CD14-positive monocyte (primary cell): ENCODE measurements around the gene GCDH. TPM values are rescaled to one million over a fixed set of nuclear protein-coding genes. Genes with fewer than 3 reads are reported as not detected.

Experiments
- DNase-seq, 3 donors: peaks; one replicate each; pipeline ENCODE4 v3.0.0-alpha.2; 2011 to 2022
- H2AFZ ChIP-seq: 2 replicates; pipeline ENCODE4 v1.6.0; 2012; ENCODE audit warnings: mild to moderate bottlenecking, low read depth, low read length, inconsistent platforms; ENCODE audit not compliant: insufficient read depth, poor library complexity, severe bottlenecking
- H3K27ac ChIP-seq, 2 donors: 1 replicate in 1 of 2; 2 replicates in 1 of 2; pipeline ENCODE4 v1.5.1; 2012 to 2013; ENCODE audit warnings: low read length in 2 of 2, control low read depth in 1 of 2, inconsistent platforms in 1 of 2, low read depth in 1 of 2, mild to moderate bottlenecking in 1 of 2
- H3K27me3 ChIP-seq, 2 donors: one replicate each; pipeline versions ENCODE4 v1.6.0 to v1.6.1; 2011 to 2013; ENCODE audit warnings: low read length in 2 of 2; ENCODE audit not compliant: control insufficient read depth in 2 of 2, insufficient read depth in 2 of 2
- H3K36me3 ChIP-seq, 2 donors: replicated peaks in 1 of 2; 1 replicate in 1 of 2; 2 replicates in 1 of 2; pipeline versions ENCODE4 v1.5.1 to v1.6.1; 2012 to 2013; ENCODE audit warnings: low read length in 2 of 2, control low read depth in 1 of 2, inconsistent platforms in 1 of 2, mild to moderate bottlenecking in 1 of 2; ENCODE audit not compliant: insufficient read depth in 2 of 2, control insufficient read depth in 1 of 2
- H3K4me1 ChIP-seq, 2 donors: 1 replicate in 1 of 2; 2 replicates in 1 of 2; pipeline versions ENCODE4 v1.5.1 to v1.6.1; 2012 to 2013; ENCODE audit warnings: low read length in 2 of 2, control low read depth in 1 of 2, inconsistent platforms in 1 of 2, mild to moderate bottlenecking in 1 of 2, moderate library complexity in 1 of 2; ENCODE audit not compliant: insufficient read depth in 2 of 2, control insufficient read depth in 1 of 2
- H3K4me2 ChIP-seq: replicated peaks from 2 replicates; pipeline ENCODE3; 2012; ENCODE audit warnings: low read length, moderate library complexity, mild to moderate bottlenecking; ENCODE audit not compliant: poor library complexity, severe bottlenecking; ENCODE audit errors: extremely low read depth
- H3K4me3 ChIP-seq, 3 experiments: fragments of 200-600 bp in 1 of 3; sonication (generic) in 1 of 3; replicated peaks in 1 of 3; 1 replicate in 2 of 3; 2 replicates in 1 of 3; pipeline ENCODE4 v1.5.1; 2011 to 2013; ENCODE audit warnings: low read length in 3 of 3, mild to moderate bottlenecking in 3 of 3, control low read depth in 2 of 3, low read depth in 2 of 3, inconsistent platforms in 1 of 3, moderate library complexity in 1 of 3
- H3K79me2 ChIP-seq: 2 replicates; pipeline ENCODE4 v1.6.0; 2012; ENCODE audit warnings: mild to moderate bottlenecking, control low read depth, inconsistent platforms, low read length, moderate library complexity; ENCODE audit not compliant: insufficient read depth
- H3K9ac ChIP-seq: 2 replicates; pipeline ENCODE4 v1.6.0; 2017; ENCODE audit warnings: low read length, mild to moderate bottlenecking; ENCODE audit not compliant: insufficient read depth, poor library complexity, severe bottlenecking
- H3K9me3 ChIP-seq, 2 donors: replicated peaks in 1 of 2; 1 replicate in 1 of 2; 2 replicates in 1 of 2; pipeline versions ENCODE4 v1.5.1 to v1.6.1; 2012 to 2013; ENCODE audit warnings: low read length in 2 of 2, control low read depth in 1 of 2; ENCODE audit not compliant: control insufficient read depth in 1 of 2, insufficient read depth in 1 of 2
- H4K20me1 ChIP-seq: 2 replicates; pipeline ENCODE4 v1.6.0; 2012; ENCODE audit warnings: mild to moderate bottlenecking, low read length, control low read depth, moderate library complexity; ENCODE audit not compliant: insufficient read depth
- H3K27ac Mint-ChIP-seq, 7 donors: one replicate each; pipeline ENCODE4 v1.8.0; 2020; ENCODE audit warnings: mild to moderate bottlenecking in 7 of 7, mixed read lengths in 7 of 7, moderate library complexity in 6 of 7, inconsistent platforms in 2 of 7
- H3K27me3 Mint-ChIP-seq, 3 donors: one replicate each; pipeline ENCODE4 v1.8.0; 2021 to 2022; ENCODE audit warnings: low read depth in 3 of 3, mild to moderate bottlenecking in 3 of 3, mixed read lengths in 3 of 3, moderate library complexity in 3 of 3, inconsistent platforms in 1 of 3
- H3K36me3 Mint-ChIP-seq, 2 donors: one replicate each; pipeline ENCODE4 v1.8.0; 2020; ENCODE audit warnings: mixed read lengths in 2 of 2, inconsistent platforms in 1 of 2, mild to moderate bottlenecking in 1 of 2
- H3K4me1 Mint-ChIP-seq: one replicate; pipeline ENCODE4 v1.8.0; 2020; ENCODE audit warnings: mild to moderate bottlenecking, mixed read lengths
- H3K4me3 Mint-ChIP-seq, 2 donors: one replicate each; pipeline ENCODE4 v1.8.0; 2020; ENCODE audit warnings: mild to moderate bottlenecking in 2 of 2, mixed read lengths in 2 of 2, moderate library complexity in 1 of 2
- H3K9me3 Mint-ChIP-seq, 7 donors: one replicate each; pipeline ENCODE4 v1.8.0; 2020 to 2022; ENCODE audit warnings: mixed read lengths in 7 of 7, mild to moderate bottlenecking in 6 of 7, moderate library complexity in 6 of 7, inconsistent platforms in 2 of 7
- WGBS: methylation state at CpG from one replicate; pipeline ENCODE4 v1.1.5; 2013; ENCODE audit warnings: missing lambda C conversion rate; ENCODE audit not compliant: insufficient coverage; 5-methylcytosine and 5-hydroxymethylcytosine counted together
- intact Hi-C, 2 donors: fragments of 100-400 bp; cut with micrococcal nuclease; formaldehyde crosslinking; loops; one replicate each; pipeline versions ENCODE4 v1.15.0 to v1.15.1; 2023
- polyA plus RNA-seq, 3 donors: library from polyadenylated mRNA; depleted of rRNA in 1 of 3; unstranded in 2 of 3; stranded (reverse) in 1 of 3; fragments of 300-500 nt in 2 of 3; fragments of >200 nt in 1 of 3; fragmentation: Illumina TruSeq in 2 of 3; gene quantifications; 1 replicate in 2 of 3; 2 replicates in 1 of 3; pipeline ENCODE4 v1.2.3, GENCODE V29; 2012 to 2021
- TF ChIP-seq, protein P1 (sequence below): fragments of 200-600 bp; IDR thresholded peaks from one replicate; pipeline ENCODE4 v1.8.0; 2022; ENCODE audit warnings: antibody characterized with exemption, mild to moderate bottlenecking

GCDH gene
- polyA plus RNA-seq, 3 donors, result 7.3 to 30.5 (median 9.6) TPM

- Mint-ChIP-seq H3K4me3 (no peak overlapping the region), H3K4me1 (no peaks in the 10 kb centered on the region), H3K36me3 (no peaks in the 10 kb centered on the region), H3K27ac (no peak overlapping the region), H3K9me3 (peaks cover 0 to 15% (median 7%) of the 10 kb centered on the region in 7 donors), H3K27me3 (peaks cover 8 to 11% (median 8%) of the 10 kb centered on the region in 3 donors)
- intact Hi-C loops, result no loop called here
- no peak overlapping the region for H3K4me2 ChIP-seq
- no peaks in the 10 kb centered on the region for H4K20me1 ChIP-seq
- DNase-seq, result no peak
- no peak overlapping the region for H3K4me3 ChIP-seq
- TF ChIP-seq, protein P1, sequence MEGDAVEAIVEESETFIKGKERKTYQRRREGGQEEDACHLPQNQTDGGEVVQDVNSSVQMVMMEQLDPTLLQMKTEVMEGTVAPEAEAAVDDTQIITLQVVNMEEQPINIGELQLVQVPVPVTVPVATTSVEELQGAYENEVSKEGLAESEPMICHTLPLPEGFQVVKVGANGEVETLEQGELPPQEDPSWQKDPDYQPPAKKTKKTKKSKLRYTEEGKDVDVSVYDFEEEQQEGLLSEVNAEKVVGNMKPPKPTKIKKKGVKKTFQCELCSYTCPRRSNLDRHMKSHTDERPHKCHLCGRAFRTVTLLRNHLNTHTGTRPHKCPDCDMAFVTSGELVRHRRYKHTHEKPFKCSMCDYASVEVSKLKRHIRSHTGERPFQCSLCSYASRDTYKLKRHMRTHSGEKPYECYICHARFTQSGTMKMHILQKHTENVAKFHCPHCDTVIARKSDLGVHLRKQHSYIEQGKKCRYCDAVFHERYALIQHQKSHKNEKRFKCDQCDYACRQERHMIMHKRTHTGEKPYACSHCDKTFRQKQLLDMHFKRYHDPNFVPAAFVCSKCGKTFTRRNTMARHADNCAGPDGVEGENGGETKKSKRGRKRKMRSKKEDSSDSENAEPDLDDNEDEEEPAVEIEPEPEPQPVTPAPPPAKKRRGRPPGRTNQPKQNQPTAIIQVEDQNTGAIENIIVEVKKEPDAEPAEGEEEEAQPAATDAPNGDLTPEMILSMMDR, result no peak
- H3K27me3 ChIP-seq, result no peaks in the 10 kb centered on the region
- H2AFZ ChIP-seq, result no peak overlapping the region
- peaks cover 0 to 9% of the 10 kb centered on the region in 2 donors for H3K9me3 ChIP-seq
- 95% methylated on average over 30 of the region's 35 CpGs for WGBS
- no peaks in the 10 kb centered on the region for H3K36me3 ChIP-seq
- H3K27ac ChIP-seq, result no peak overlapping the region
- no peaks in the 10 kb centered on the region for H3K79me2 ChIP-seq
- H3K4me1 ChIP-seq, result no peaks in the 10 kb centered on the region
- H3K9ac ChIP-seq, result no peak overlapping the region
These were observed 32.7 kb upstream of the GCDH start for GRCh38 chr19:12858041-12858928.

DNA sequence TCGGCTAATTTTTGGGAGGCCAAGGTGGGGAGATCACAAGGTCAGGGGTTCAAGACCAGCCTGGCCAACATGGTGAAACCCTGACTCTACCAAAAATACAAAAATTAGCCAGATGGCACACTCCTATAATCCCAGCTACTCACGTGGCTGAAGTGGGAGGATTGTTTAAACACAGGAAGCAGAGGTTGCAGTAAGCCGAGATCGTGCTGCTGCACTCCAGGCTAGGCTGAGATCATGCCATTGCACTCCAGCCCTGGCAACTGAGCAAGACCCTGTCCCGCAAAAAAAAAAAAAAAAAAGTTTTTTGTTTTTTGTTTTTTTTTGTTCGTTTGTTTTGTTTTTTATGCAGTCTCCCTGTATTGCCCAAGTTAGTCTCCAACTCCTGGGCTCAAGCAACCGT lies 31.4 kb upstream of the GCDH start:
- H2AFZ ChIP-seq, result no peak overlapping the region
- Mint-ChIP-seq H3K27ac (no peak overlapping the region), H3K9me3 (peaks cover 0 to 15% (median 7%) of the 10 kb centered on the region in 7 donors)

More for the DNA sequence above, 31.4 kb upstream of the GCDH start:
- no peak overlapping the region for H3K9ac ChIP-seq
- no peaks in the 10 kb centered on the region for H3K27me3 ChIP-seq
- TF ChIP-seq, protein P1, result no peak
- Mint-ChIP-seq H3K36me3 (no peaks in the 10 kb centered on the region), H3K27me3 (peaks cover 8 to 11% (median 8%) of the 10 kb centered on the region in 3 donors), H3K4me3 (no peak overlapping the region), H3K4me1 (no peaks in the 10 kb centered on the region)
- H3K4me3 ChIP-seq, result no peak overlapping the region
- H4K20me1 ChIP-seq, result no peaks in the 10 kb centered on the region
- no peaks in the 10 kb centered on the region for H3K79me2 ChIP-seq
- peaks cover 0 to 9% of the 10 kb centered on the region in 2 donors for H3K9me3 ChIP-seq
- no peaks in the 10 kb centered on the region for H3K4me1 ChIP-seq
- no peak for DNase-seq
- H3K27ac ChIP-seq, result no peak overlapping the region
- intact Hi-C loops, result no loop called here
- no peaks in the 10 kb centered on the region for H3K36me3 ChIP-seq
- no peak overlapping the region for H3K4me2 ChIP-seq
- 36% methylated on average over 2 of the region's 7 CpGs for WGBS
